GM12892 (cell line): ENCODE data around the gene P2RY1.
A peak's percentile ranks its signal among the peaks of the same experiment; 100 is the strongest.

Experiments
- DNase-seq: peaks from one replicate; pipeline ENCODE4 v3.0.0; 2011; ENCODE audit not compliant: insufficient read length
- FAIRE-seq: peaks from 2 replicates; lab custom pipeline; 2011; peaks lifted over from hg19 to GRCh38; lab: Jason Lieb, UNC
- POLR2A ChIP-seq: IDR thresholded peaks from 2 replicates; pipeline ENCODE4 v1.6.1; 2011; ENCODE audit warnings: low read depth, low read length, control low read depth
- POLR2AphosphoS5 ChIP-seq: IDR thresholded peaks from 2 replicates; pipeline ENCODE4 v1.6.1; 2011; ENCODE audit warnings: low read depth, low read length, control low read depth
- TAF1 ChIP-seq: IDR thresholded peaks from 2 replicates; pipeline ENCODE4 v1.6.1; 2011; ENCODE audit warnings: low read depth, mild to moderate bottlenecking, control low read depth, low read length, borderline replicate concordance

P2RY1 gene

DNA sequence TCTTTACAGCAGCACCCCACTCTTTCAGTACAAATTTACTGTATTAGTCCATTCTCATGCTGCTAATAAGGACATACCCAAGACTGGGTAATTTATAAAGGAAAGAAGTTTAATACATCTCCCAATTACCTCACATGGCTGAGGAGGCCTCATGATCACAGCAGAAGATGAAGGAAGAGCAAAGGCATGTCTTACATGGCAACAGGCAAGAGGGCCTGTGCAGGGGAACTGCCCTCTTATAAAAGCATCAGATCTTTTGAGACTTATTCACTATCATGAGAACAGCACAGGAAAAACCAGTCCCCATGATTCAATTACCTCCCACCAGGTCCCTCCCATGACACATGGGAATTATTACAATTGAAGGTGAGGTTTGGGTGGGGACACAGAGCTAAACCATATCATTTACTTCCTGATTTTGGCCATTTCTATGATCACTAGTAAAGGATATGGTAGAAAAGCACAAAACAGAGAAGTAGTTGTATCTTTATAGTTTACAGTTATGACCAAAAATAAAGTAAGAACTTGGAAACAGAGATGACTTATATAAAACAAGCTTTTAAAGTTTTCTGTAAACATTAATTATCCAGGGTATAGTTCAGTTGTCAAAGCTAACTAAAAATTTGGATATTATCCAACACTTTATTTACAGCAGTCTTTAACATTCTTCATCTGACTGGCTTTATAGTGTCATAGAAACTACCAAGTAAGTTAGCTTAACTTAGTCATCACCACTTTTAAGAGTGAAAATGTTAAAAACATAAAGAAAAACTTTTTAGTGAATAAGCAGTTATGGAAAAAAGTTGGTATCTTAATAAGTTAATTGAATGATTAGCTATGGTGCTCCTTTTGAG, 40.2 kb downstream of the P2RY1 start:
- FAIRE-seq (no peak), DNase-seq (no peak)
- no peak for TF ChIP-seq POLR2AphosphoS5
- TF ChIP-seq POLR2A, result no peak
- no peak for TF ChIP-seq TAF1

DNA sequence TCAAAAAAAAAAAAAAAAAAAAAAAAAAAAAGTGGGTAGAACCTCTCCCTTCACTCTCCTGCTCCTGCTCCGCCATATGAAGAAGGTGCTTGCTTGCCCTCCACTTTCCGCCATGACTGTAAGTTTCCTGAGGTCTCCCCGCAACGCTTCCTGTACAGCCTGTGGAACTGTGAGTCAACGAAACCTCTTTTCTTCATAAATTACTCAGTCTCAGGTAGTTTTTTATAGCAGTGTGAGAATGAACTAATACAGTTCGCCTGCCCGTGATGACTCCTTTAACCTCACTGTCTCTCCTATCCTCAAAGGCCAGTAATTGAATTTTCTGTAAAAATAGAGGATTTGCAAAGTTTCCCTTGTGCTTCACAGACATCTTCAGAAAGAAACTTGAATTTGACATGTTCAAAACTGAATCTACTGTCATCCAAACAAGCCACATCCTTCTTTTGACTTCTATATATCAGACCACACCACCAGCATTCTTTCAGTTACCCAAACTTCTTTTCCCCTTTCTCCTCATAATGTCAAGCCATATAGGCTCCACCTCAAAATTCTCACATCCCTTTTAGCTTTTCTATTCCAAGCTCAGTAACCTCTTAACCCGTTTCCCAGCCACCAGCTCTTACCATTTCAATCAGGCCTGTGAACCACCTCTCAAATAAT, 44.3 kb downstream of the P2RY1 start:
- TF ChIP-seq POLR2A, result no peak
- TF ChIP-seq POLR2AphosphoS5, result no peak
- TF ChIP-seq TAF1, result no peak
- FAIRE-seq, result peak; percentile 81
- no peak for DNase-seq

DNA sequence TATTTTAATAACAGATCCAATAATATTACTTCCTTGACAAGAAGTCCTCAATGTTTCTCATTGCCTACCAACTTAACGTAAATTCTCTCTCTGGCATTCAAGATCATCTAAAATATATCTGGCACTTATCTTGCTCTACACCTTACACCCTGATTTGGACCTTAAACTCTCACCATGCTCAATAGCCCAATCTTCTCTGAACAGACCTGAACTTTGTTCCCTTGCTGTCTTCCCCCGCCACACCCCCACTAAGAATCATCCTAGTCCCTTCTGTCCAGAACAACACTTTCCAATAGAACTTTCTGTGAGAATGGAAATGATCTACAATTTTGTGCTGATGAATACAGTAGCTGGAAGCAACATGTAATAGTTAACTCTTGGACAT, 44.9 kb downstream of the P2RY1 start:
- FAIRE-seq, result no peak
- DNase-seq, result no peak
- TF ChIP-seq POLR2AphosphoS5, result no peak
- TF ChIP-seq TAF1, result no peak

DNA sequence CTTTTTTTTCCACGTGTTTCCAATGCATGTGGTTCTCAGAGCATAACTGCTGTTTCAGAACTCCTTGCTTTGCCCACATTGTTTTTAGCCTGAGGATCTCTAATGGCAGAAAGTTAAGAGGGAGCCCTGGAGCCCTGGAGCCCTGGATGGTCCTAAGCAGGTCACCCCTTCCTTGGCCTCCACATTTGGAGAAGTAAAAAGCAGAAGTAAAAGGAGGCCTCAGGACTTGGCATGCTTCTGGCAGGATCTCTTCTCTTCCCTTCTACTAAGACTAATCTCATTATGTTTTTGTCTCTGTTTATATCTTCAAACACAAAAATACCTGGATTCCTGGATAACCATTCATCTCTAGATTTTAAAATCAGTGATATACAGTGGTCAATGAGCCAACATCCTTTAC, 50.1 kb downstream of the P2RY1 start:
- no peak for FAIRE-seq
- TF ChIP-seq POLR2A (no peak), TAF1 (no peak), POLR2AphosphoS5 (no peak)
- no peak for DNase-seq
